Measurements from ENCODE around the gene SFXN5.

GRCh38 chr2:73018188-73018825, 53.2 kb downstream of the SFXN5 start:
- no peak for TF ChIP-seq TAF1 (IDR thresholded peaks at IDR 0.05; ENCODE audit: low read depth)
- no peak for TF ChIP-seq POLR2AphosphoS5 (IDR thresholded peaks at IDR 0.05)
- no peak for TF ChIP-seq CTCF (IDR thresholded peaks at IDR 0.05; ENCODE audit: poor library complexity, severe bottlenecking)
- no peak for TF ChIP-seq EZH2 (IDR thresholded peaks at IDR 0.05; ENCODE audit: borderline replicate concordance, insufficient read depth, low read length, poor library complexity, severe bottlenecking)

All from neural cell (in vitro differentiated cells).